Cerebellar nuclear complex (tissue), 1 donor: ENCODE results near the gene HSD11B1L.
"Not testable (repeated sequence)": the region's sequence is repeated elsewhere in the genome, so short reads cannot be mapped to it uniquely, and the experiment has no call there.

Source experiments
- DNase-seq, 2 experiments: peaks; one replicate each; lab custom pipeline; 2025; lab: John Stamatoyannopoulos, UW

HSD11B1L gene

DNA sequence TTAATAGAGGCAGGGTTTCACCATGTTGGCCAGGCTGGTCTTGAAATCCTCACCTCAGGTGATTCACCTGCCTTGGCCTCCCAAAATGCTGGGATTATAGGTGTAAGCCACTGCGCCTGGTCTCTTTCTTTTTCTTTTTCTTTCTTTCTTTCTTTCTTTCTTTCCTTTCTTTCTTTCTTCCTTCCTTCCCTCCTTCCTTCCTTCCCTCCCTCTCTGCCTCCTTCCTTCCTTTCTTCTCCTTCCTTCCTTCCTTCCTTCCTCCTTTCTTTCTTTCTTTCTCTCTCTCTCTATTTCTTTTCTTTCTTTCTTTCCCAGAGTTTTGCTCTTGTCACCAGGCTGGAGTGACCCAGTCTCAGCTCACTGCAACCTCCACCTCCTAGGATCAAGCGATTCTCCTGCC is 52.3 kb downstream of the HSD11B1L start:
- not testable (repeated sequence) for DNase-seq
